PFSK-1 (cell line): ENCODE measurements around the gene KLHL8.

ENCODE experiments used
- POLR2AphosphoS5 ChIP-seq: IDR thresholded peaks from 2 replicates; pipeline ENCODE4 v1.6.1; 2012; ENCODE audit warnings: low read depth, mild to moderate bottlenecking, control low read depth, low read length, moderate library complexity
- TAF1 ChIP-seq: IDR thresholded peaks from 2 replicates; pipeline ENCODE4 v1.6.1; 2012; ENCODE audit warnings: low read length, control low read depth, borderline replicate concordance; ENCODE audit not compliant: insufficient read depth
- TF ChIP-seq, protein P1 (sequence below), 2 experiments: IDR thresholded peaks; 2 replicates each; pipeline versions ENCODE4 v1.6.1 to v1.8.0; 2011 to 2012; ENCODE audit warnings: low read depth in 2 of 2, low read length in 2 of 2, control low read depth in 1 of 2, inconsistent platforms in 1 of 2, mild to moderate bottlenecking in 1 of 2, moderate library complexity in 1 of 2; ENCODE audit not compliant: insufficient read depth in 1 of 2

- TF ChIP-seq POLR2AphosphoS5 (no peak), TAF1 (no peak)
- TF ChIP-seq, protein P1, sequence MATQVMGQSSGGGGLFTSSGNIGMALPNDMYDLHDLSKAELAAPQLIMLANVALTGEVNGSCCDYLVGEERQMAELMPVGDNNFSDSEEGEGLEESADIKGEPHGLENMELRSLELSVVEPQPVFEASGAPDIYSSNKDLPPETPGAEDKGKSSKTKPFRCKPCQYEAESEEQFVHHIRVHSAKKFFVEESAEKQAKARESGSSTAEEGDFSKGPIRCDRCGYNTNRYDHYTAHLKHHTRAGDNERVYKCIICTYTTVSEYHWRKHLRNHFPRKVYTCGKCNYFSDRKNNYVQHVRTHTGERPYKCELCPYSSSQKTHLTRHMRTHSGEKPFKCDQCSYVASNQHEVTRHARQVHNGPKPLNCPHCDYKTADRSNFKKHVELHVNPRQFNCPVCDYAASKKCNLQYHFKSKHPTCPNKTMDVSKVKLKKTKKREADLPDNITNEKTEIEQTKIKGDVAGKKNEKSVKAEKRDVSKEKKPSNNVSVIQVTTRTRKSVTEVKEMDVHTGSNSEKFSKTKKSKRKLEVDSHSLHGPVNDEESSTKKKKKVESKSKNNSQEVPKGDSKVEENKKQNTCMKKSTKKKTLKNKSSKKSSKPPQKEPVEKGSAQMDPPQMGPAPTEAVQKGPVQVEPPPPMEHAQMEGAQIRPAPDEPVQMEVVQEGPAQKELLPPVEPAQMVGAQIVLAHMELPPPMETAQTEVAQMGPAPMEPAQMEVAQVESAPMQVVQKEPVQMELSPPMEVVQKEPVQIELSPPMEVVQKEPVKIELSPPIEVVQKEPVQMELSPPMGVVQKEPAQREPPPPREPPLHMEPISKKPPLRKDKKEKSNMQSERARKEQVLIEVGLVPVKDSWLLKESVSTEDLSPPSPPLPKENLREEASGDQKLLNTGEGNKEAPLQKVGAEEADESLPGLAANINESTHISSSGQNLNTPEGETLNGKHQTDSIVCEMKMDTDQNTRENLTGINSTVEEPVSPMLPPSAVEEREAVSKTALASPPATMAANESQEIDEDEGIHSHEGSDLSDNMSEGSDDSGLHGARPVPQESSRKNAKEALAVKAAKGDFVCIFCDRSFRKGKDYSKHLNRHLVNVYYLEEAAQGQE (IDR thresholded peaks at IDR 0.05; ENCODE audit: insufficient read depth in 1 of 2, low read depth in 2 of 2, low read length in 2 of 2): no peak
Observed at GRCh38 chr4:87251106-87251505, 30.7 kb upstream of the KLHL8 start.
